Stomach (tissue), 9 donors: ENCODE measurements around the gene TOR1A. TPM values are rescaled to one million over a fixed set of nuclear protein-coding genes. Genes with fewer than 3 reads are reported as not detected.
A peak's percentile ranks its signal among the peaks of the same experiment; 100 is the strongest.

Source experiments
- DNase-seq, 2 donors: peaks; one replicate each; pipeline versions ENCODE4 v3.0.0 to v3.0.0-alpha.2; 2013 to 2019
- H3K27ac ChIP-seq, 5 donors: fragments of 200-600 bp in 4 of 5; sonication (generic) in 4 of 5; one replicate each; pipeline ENCODE4 v1.5.1; 2013 to 2019; ENCODE audit warnings: mild to moderate bottlenecking in 1 of 5, moderate library complexity in 1 of 5
- H3K27me3 ChIP-seq, 3 donors: fragments of 200-600 bp; sonication (generic); one replicate each; pipeline ENCODE4 v1.5.1; 2017 to 2019; ENCODE audit warnings: mixed run types in 1 of 3
- H3K36me3 ChIP-seq, 4 donors: fragments of 200-600 bp; sonication (generic); 1 replicate in 3 of 4; 2 replicates in 1 of 4; pipeline ENCODE4 v1.5.1; 2016 to 2019
- H3K4me1 ChIP-seq, 4 donors: fragments of 200-600 bp; sonication (generic); one replicate each; pipeline ENCODE4 v1.5.1; 2016 to 2019
- H3K4me3 ChIP-seq, 4 donors: fragments of 200-600 bp; sonication (generic) in 3 of 4; one replicate each; pipeline ENCODE4 v1.5.1; 2016 to 2019; ENCODE audit warnings: mild to moderate bottlenecking in 1 of 4
- H3K9me3 ChIP-seq, 4 donors: fragments of 200-600 bp; sonication (generic); one replicate each; pipeline ENCODE4 v1.5.1; 2016 to 2019
- CTCF ChIP-seq, 7 experiments: fragments of 450-650 bp in 4 of 7; fragments of 200-600 bp in 3 of 7; sonication (generic) in 3 of 7; IDR thresholded peaks; one replicate each; pipeline ENCODE4 v1.5.1; 2016 to 2019; ENCODE audit warnings: antibody characterized with exemption in 7 of 7, control low read depth in 2 of 7, mild to moderate bottlenecking in 1 of 7
- EP300 ChIP-seq: sonication (generic); formaldehyde crosslinking; IDR thresholded peaks from one replicate; pipeline ENCODE4 v1.6.1; 2017; ENCODE audit warnings: antibody characterized with exemption
- POLR2A ChIP-seq, 4 donors: fragments of 450-650 bp; IDR thresholded peaks; one replicate each; pipeline ENCODE4 v1.6.1; 2016; ENCODE audit warnings: antibody characterized with exemption in 4 of 4, control low read depth in 2 of 4, mild to moderate bottlenecking in 1 of 4, moderate library complexity in 1 of 4
- POLR2AphosphoS5 ChIP-seq, 3 donors: sonication (generic); formaldehyde crosslinking; IDR thresholded peaks; one replicate each; pipeline ENCODE4 v1.6.1; 2016; ENCODE audit warnings: antibody characterized with exemption in 3 of 3
- WGBS, 5 donors: extraction: QIAGEN DNeasy Blood & Tissue Kit in 3 of 5; methylation state at CpG; one replicate each; pipeline versions ENCODE4 v1.1.5 to v1.1.7; 2013 to 2018; 5-methylcytosine and 5-hydroxymethylcytosine counted together
- intact Hi-C: fragments of 100-400 bp; cut with DNase I; formaldehyde crosslinking; loops from one replicate; pipeline ENCODE4 v1.15.1; 2023; ENCODE audit warnings: low total_unique reads
- polyA plus RNA-seq, 3 donors: library from polyadenylated mRNA; stranded (reverse); fragments of 200-250 nt; gene quantifications; one replicate each; pipeline ENCODE4 v1.2.3, GENCODE V29; 2013
- total RNA-seq, 5 donors: library from RNA; depleted of rRNA; stranded (reverse); fragments of >200 nt; gene quantifications; one replicate each; pipeline versions ENCODE4 v1.1.0 to v1.2.3, GENCODE V29; 2014 to 2016
- donor health status: healthy with polysubstance abuse.
- donor health status: Bipolar disorder and iron deficiency.
- donor health status: healthy.

TOR1A gene
- total and polyA plus RNA-seq, 8 donors = 6.4 to 77.6 (median 22.4) TPM

GRCh38 chr9:129861447-129861827 is 37.5 kb upstream of the TOR1A start:
- no peaks in the 10 kb centered on the region for H3K27me3 ChIP-seq
- no peak for DNase-seq
- intact Hi-C loops = no loop called here
- no peak overlapping the region for H3K27ac ChIP-seq
- no peaks in the 10 kb centered on the region for H3K4me1 ChIP-seq
- H3K4me3 ChIP-seq = no peak overlapping the region
- WGBS, 5 donors = 82 to 89% (median 84%) methylated on average over 5 to 12 of the region's 12 CpGs
- H3K9me3 ChIP-seq = no peaks in the 10 kb centered on the region
- TF ChIP-seq POLR2A (IDR thresholded peaks at IDR 0.05) (no peak), EP300 (no peak), POLR2AphosphoS5 (IDR thresholded peaks at IDR 0.05) (no peak), CTCF (IDR thresholded peaks at IDR 0.05) (no peak)
- H3K36me3 ChIP-seq = peaks cover 39 to 93% (median 88%) of the 10 kb centered on the region in 4 donors

- TF ChIP-seq EP300 = no peak
- TF ChIP-seq CTCF (IDR thresholded peaks at IDR 0.05) = no peak
- TF ChIP-seq POLR2AphosphoS5 (IDR thresholded peaks at IDR 0.05) = no peak
- no peak for TF ChIP-seq POLR2A (IDR thresholded peaks at IDR 0.05)
- no peaks in the 10 kb centered on the region for H3K4me1 ChIP-seq
- no peaks in the 10 kb centered on the region for H3K9me3 ChIP-seq
- H3K4me3 ChIP-seq = no peak overlapping the region
- DNase-seq = no peak
- H3K27ac ChIP-seq = peak overlapping the region in 1 of 5 donors; percentile 17
- 72 to 81% (median 74%) methylated on average over 10 to 11 of the region's 11 CpGs for WGBS, 5 donors
- intact Hi-C loops = no loop called here
- peaks cover 45 to 93% (median 88%) of the 10 kb centered on the region in 4 donors for H3K36me3 ChIP-seq
- no peaks in the 10 kb centered on the region for H3K27me3 ChIP-seq
Observed at GRCh38 chr9:129860653-129861446, 36.9 kb upstream of the TOR1A start.

DNA sequence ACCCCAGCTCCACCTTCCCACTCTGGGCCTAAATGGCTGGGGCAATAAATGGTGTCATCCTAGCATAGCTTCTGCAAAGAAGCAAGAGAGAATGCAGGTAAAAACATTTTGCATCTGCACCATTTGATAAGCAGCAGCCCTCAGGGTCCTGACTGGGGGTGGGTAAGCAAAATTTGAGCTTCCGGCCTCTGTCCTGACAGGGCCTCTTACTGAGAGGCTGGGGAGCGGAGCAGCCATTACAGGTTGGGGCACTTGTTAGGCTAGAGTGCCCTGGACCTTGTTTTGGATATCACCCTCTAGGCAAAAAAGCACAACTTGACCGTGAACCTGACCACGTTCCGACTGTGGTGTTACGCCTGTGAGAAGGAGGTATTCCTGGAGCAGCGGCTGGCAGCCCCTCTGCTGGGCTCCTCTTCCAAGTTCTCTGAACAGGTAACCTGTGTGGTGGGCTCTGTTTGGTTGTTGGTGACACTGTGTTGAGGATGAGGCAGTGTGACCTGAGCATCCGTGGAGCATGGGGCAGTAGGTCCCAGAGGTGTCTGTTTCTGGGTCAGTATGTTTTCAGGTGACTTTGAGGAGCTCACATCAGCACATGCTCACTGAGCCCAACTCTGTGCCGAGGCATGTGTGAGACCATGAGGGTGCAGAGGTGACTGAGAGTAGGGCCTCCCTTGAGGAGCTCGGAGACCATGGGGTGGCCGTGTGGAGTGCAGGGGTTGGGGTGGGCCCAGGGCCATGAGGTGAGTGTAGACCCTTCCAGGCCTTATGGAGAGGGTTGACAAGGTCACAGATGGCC is 34.4 kb upstream of the TOR1A start:
- H3K36me3 ChIP-seq = peaks cover 49 to 95% (median 94%) of the 10 kb centered on the region in 4 donors

More for the DNA sequence above, 34.4 kb upstream of the TOR1A start:
- WGBS, 5 donors = 82 to 98% (median 90%) methylated on average over 9 to 11 of the region's 11 CpGs
- intact Hi-C loops = no loop called here
- Histone ChIP-seq H3K9me3 (no peaks in the 10 kb centered on the region), H3K4me1 (no peaks in the 10 kb centered on the region), H3K27me3 (no peaks in the 10 kb centered on the region), H3K4me3 (no peak overlapping the region), H3K27ac (no peak overlapping the region)
- no peak for DNase-seq
- TF ChIP-seq POLR2A (IDR thresholded peaks at IDR 0.05) (no peak), CTCF (IDR thresholded peaks at IDR 0.05) (no peak), POLR2AphosphoS5 (IDR thresholded peaks at IDR 0.05) (no peak), EP300 (no peak)
